H9 (cell line): ENCODE results near the gene PAX8. TPM values are rescaled to one million over a fixed set of nuclear protein-coding genes. Genes with fewer than 3 reads are reported as not detected.

ENCODE experiments used
- DNase-seq: peaks from one replicate; pipeline ENCODE4 v3.0.0-alpha.2; 2017
- H2AFZ ChIP-seq: one replicate; pipeline ENCODE4 v1.6.1; 2013; ENCODE audit warnings: mild to moderate bottlenecking, low read length, control low read depth, moderate library complexity
- H2AK5ac ChIP-seq: 2 replicates; pipeline ENCODE4 v1.6.1; 2013; ENCODE audit warnings: low read length, control low read depth, mixed read lengths; ENCODE audit not compliant: insufficient read length
- H2BK120ac ChIP-seq: one replicate; pipeline ENCODE4 v1.6.1; 2013; ENCODE audit warnings: low read depth, mild to moderate bottlenecking, low read length, control low read depth, inconsistent platforms; ENCODE audit not compliant: poor library complexity, severe bottlenecking
- H2BK12ac ChIP-seq: 2 replicates; pipeline ENCODE4 v1.6.1; 2013; ENCODE audit warnings: low read length, control low read depth, mixed read lengths, low read depth; ENCODE audit not compliant: insufficient read length
- H2BK15ac ChIP-seq: 2 replicates; pipeline ENCODE4 v1.6.1; 2013; ENCODE audit warnings: low read depth, low read length, control low read depth
- H2BK20ac ChIP-seq: one replicate; pipeline ENCODE4 v1.6.1; 2013; ENCODE audit warnings: low read depth, mild to moderate bottlenecking, low read length, control low read depth, inconsistent platforms; ENCODE audit not compliant: poor library complexity, severe bottlenecking
- H2BK5ac ChIP-seq: 2 replicates; pipeline ENCODE4 v1.6.1; 2013; ENCODE audit warnings: low read length, control low read depth, mixed read lengths; ENCODE audit not compliant: insufficient read length
- H3K14ac ChIP-seq: 2 replicates; pipeline ENCODE4 v1.6.1; 2013; ENCODE audit warnings: low read length, control low read depth; ENCODE audit not compliant: insufficient read depth
- H3K18ac ChIP-seq: 2 replicates; pipeline ENCODE4 v1.6.1; 2013; ENCODE audit warnings: low read depth, mild to moderate bottlenecking, mixed read lengths, low read length, control low read depth; ENCODE audit not compliant: insufficient read length
- H3K23ac ChIP-seq: 2 replicates; pipeline ENCODE4 v1.6.1; 2013; ENCODE audit warnings: low read length, control low read depth, mixed read lengths, low read depth; ENCODE audit not compliant: insufficient read length
- H3K23me2 ChIP-seq: 2 replicates; pipeline ENCODE4 v1.6.1; 2013; ENCODE audit warnings: low read depth, mild to moderate bottlenecking, mixed read lengths, low read length, control low read depth; ENCODE audit not compliant: insufficient read length, poor library complexity, severe bottlenecking
- H3K27ac ChIP-seq: 2 replicates; pipeline ENCODE4 v1.5.1; 2013; ENCODE audit warnings: low read length, control low read depth, mixed read lengths, low read depth; ENCODE audit not compliant: insufficient read length
- H3K27me3 ChIP-seq: 2 replicates; pipeline ENCODE4 v1.6.1; 2013; ENCODE audit warnings: low read length, control low read depth, inconsistent platforms; ENCODE audit not compliant: insufficient read depth
- H3K4ac ChIP-seq: 2 replicates; pipeline ENCODE4 v1.6.1; 2013; ENCODE audit warnings: low read depth, mild to moderate bottlenecking, control low read depth, inconsistent platforms, low read length, moderate library complexity
- H3K4me1 ChIP-seq: 2 replicates; pipeline ENCODE4 v1.6.1; 2013; ENCODE audit warnings: low read length, control low read depth, inconsistent platforms; ENCODE audit not compliant: insufficient read depth
- H3K4me2 ChIP-seq: 2 replicates; pipeline ENCODE4 v1.6.1; 2013; ENCODE audit warnings: low read length, control low read depth, mixed read lengths; ENCODE audit not compliant: insufficient read length, insufficient read depth
- H3K56ac ChIP-seq: 2 replicates; pipeline ENCODE4 v1.6.1; 2013; ENCODE audit warnings: low read depth, mild to moderate bottlenecking, mixed read lengths, low read length, control low read depth; ENCODE audit not compliant: insufficient read length
- H3K79me1 ChIP-seq: 2 replicates; pipeline ENCODE4 v1.6.1; 2013; ENCODE audit warnings: low read depth, mild to moderate bottlenecking, moderate library complexity, low read length, control low read depth, inconsistent platforms; ENCODE audit not compliant: insufficient read depth, poor library complexity, severe bottlenecking
- H3K79me2 ChIP-seq: 2 replicates; pipeline ENCODE4 v1.6.1; 2013; ENCODE audit warnings: low read length, control low read depth, inconsistent platforms; ENCODE audit not compliant: insufficient read depth
- H3K9ac ChIP-seq: 2 replicates; pipeline ENCODE4 v1.6.1; 2013; ENCODE audit warnings: low read length, control low read depth, mixed read lengths; ENCODE audit not compliant: insufficient read length; ENCODE audit errors: extremely low read depth
- H3K9me3 ChIP-seq: one replicate; pipeline ENCODE4 v1.6.1; 2013; ENCODE audit warnings: low read depth, low read length, inconsistent platforms; ENCODE audit not compliant: control insufficient read depth
- H3T11ph ChIP-seq: one replicate; pipeline ENCODE4 v1.6.1; 2013; ENCODE audit warnings: mild to moderate bottlenecking, low read length, control low read depth, inconsistent platforms
- H4K20me1 ChIP-seq: one replicate; pipeline ENCODE4 v1.6.1; 2013; ENCODE audit not compliant: control insufficient read depth, insufficient read length, insufficient read depth
- H4K5ac ChIP-seq: 2 replicates; pipeline ENCODE4 v1.6.1; 2013; ENCODE audit warnings: low read depth, mild to moderate bottlenecking, mixed read lengths, low read length, control low read depth; ENCODE audit not compliant: insufficient read length
- H4K8ac ChIP-seq: replicated peaks from 2 replicates; pipeline ENCODE4 v1.6.1; 2013; ENCODE audit warnings: low read length, control low read depth, mixed read lengths, low read depth; ENCODE audit not compliant: insufficient read length
- H4K91ac ChIP-seq: 2 replicates; pipeline ENCODE4 v1.6.1; 2013; ENCODE audit warnings: low read depth, mild to moderate bottlenecking, moderate library complexity, mixed read lengths, low read length, control low read depth; ENCODE audit not compliant: insufficient read length
- H3K27ac Mint-ChIP-seq, 3 experiments: 2 replicates in 2 of 3; 3 replicates in 1 of 3; pipeline ENCODE4 v1.8.0; 2020 to 2021; ENCODE audit warnings: mixed read lengths in 3 of 3, mild to moderate bottlenecking in 1 of 3, moderate library complexity in 1 of 3
- H3K27me3 Mint-ChIP-seq: 2 replicates; pipeline ENCODE4 v1.8.0; 2021; ENCODE audit warnings: low read depth, mild to moderate bottlenecking, moderate library complexity, mixed read lengths
- H3K36me3 Mint-ChIP-seq, 3 experiments: 2 replicates in 2 of 3; 3 replicates in 1 of 3; pipeline ENCODE4 v1.8.0; 2020 to 2021; ENCODE audit warnings: low read depth in 3 of 3, mixed read lengths in 3 of 3; ENCODE audit not compliant: insufficient read depth in 1 of 3
- H3K4me1 Mint-ChIP-seq, 2 experiments: 2 replicates each; pipeline ENCODE4 v1.8.0; 2020; ENCODE audit warnings: mixed read lengths in 2 of 2
- H3K4me3 Mint-ChIP-seq, 2 experiments: 2 replicates in 1 of 2; 3 replicates in 1 of 2; pipeline ENCODE4 v1.8.0; 2020 to 2021; ENCODE audit warnings: mild to moderate bottlenecking in 2 of 2, mixed read lengths in 2 of 2, moderate library complexity in 1 of 2
- H3K9me3 Mint-ChIP-seq, 2 experiments: 2 replicates in 1 of 2; 3 replicates in 1 of 2; pipeline ENCODE4 v1.8.0; 2020; ENCODE audit warnings: mild to moderate bottlenecking in 2 of 2, mixed read lengths in 2 of 2, moderate library complexity in 1 of 2
- WGBS: extraction: QIAGEN DNeasy Blood & Tissue Kit; methylation state at CpG from one replicate; pipeline ENCODE4 v1.1.7; 2013; ENCODE audit warnings: missing lambda C conversion rate, low lambda C conversion rate, mixed read lengths; ENCODE audit not compliant: insufficient read length; ENCODE audit errors: extremely low coverage; 5-methylcytosine and 5-hydroxymethylcytosine counted together
- total RNA-seq: library from RNA; stranded (reverse); gene quantifications from 2 replicates; pipeline ENCODE4 v1.2.1, GENCODE V29; 2021
- TF ChIP-seq, protein P1 (sequence below): fragments of 200-600 bp; sonication (generic); conservative IDR thresholded peaks from 3 replicates; pipeline ENCODE4 v1.8.0; 2021; ENCODE audit warnings: antibody characterized with exemption, mild to moderate bottlenecking

The PAX8 gene
- total RNA-seq, 1 experiment from 2014 or later = not detected

GRCh38 chr2:113184531-113185230 is 94.0 kb downstream of the PAX8 start:
- H4K91ac ChIP-seq = no peak overlapping the region
- no peaks in the 10 kb centered on the region for H4K20me1 ChIP-seq
- no peak overlapping the region for H2BK12ac ChIP-seq
- no peak overlapping the region for H3K9ac ChIP-seq
- H3T11ph ChIP-seq = no peak overlapping the region
- TF ChIP-seq, protein P1, sequence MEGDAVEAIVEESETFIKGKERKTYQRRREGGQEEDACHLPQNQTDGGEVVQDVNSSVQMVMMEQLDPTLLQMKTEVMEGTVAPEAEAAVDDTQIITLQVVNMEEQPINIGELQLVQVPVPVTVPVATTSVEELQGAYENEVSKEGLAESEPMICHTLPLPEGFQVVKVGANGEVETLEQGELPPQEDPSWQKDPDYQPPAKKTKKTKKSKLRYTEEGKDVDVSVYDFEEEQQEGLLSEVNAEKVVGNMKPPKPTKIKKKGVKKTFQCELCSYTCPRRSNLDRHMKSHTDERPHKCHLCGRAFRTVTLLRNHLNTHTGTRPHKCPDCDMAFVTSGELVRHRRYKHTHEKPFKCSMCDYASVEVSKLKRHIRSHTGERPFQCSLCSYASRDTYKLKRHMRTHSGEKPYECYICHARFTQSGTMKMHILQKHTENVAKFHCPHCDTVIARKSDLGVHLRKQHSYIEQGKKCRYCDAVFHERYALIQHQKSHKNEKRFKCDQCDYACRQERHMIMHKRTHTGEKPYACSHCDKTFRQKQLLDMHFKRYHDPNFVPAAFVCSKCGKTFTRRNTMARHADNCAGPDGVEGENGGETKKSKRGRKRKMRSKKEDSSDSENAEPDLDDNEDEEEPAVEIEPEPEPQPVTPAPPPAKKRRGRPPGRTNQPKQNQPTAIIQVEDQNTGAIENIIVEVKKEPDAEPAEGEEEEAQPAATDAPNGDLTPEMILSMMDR = no peak
- H2AK5ac ChIP-seq = no peak overlapping the region
- H3K79me2 ChIP-seq = no peaks in the 10 kb centered on the region
- H3K23ac ChIP-seq = no peak overlapping the region
- H3K18ac ChIP-seq = no peak overlapping the region
- Mint-ChIP-seq H3K36me3 (no peaks in the 10 kb centered on the region; a peak in 1 of 7 replicates), H3K27ac (no peak overlapping the region), H3K27me3 (peaks cover 9% of the 10 kb centered on the region), H3K9me3 (no peaks in the 10 kb centered on the region; a peak in 1 of 5 replicates), H3K4me3 (no peak overlapping the region), H3K4me1 (peaks cover 12 to 15% of the 10 kb centered on the region in 2 experiments)
- H3K56ac ChIP-seq = no peak overlapping the region
- H3K27me3 ChIP-seq = no peaks in the 10 kb centered on the region
- H4K5ac ChIP-seq = no peak overlapping the region
- no CpG with 5 or more reads among the region's 8 CpGs for WGBS
- H3K23me2 ChIP-seq = no peaks in the 10 kb centered on the region
- no peak overlapping the region for H3K14ac ChIP-seq
- no peak overlapping the region for H2BK120ac ChIP-seq
- no peak overlapping the region for H2BK20ac ChIP-seq
- H3K4me2 ChIP-seq = no peak overlapping the region
- no peak overlapping the region for H2AFZ ChIP-seq
- H3K9me3 ChIP-seq = no peaks in the 10 kb centered on the region
- no peaks in the 10 kb centered on the region for H3K79me1 ChIP-seq
- H3K4ac ChIP-seq = no peak overlapping the region
- H2BK5ac ChIP-seq = no peak overlapping the region
- no peak overlapping the region for H4K8ac ChIP-seq
- no peak for DNase-seq
- no peak overlapping the region for H2BK15ac ChIP-seq
- H3K27ac ChIP-seq = no peak overlapping the region
- H3K4me1 ChIP-seq = no peaks in the 10 kb centered on the region; the same call in 1 of the 2 replicates
